Neural cell (in vitro differentiated cells): ENCODE data around the gene KRT7. TPM values are rescaled to one million over a fixed set of nuclear protein-coding genes. Genes with fewer than 3 reads are reported as not detected.

ENCODE experiments used
- H2AFZ ChIP-seq: fragments of 200-600, 300-800 bp; sonication (generic), shearing (Covaris generic); 2 replicates; pipeline ENCODE4 v1.6.0; 2014; ENCODE audit warnings: low read depth, mild to moderate bottlenecking, antibody characterized with exemption, low read length, moderate library complexity
- H3F3A ChIP-seq: fragments of 200-600 bp; shearing (Covaris generic); 2 replicates; pipeline ENCODE4 v1.6.1; 2016; ENCODE audit warnings: mild to moderate bottlenecking, moderate library complexity, mixed read lengths, antibody characterized with exemption, low read length; ENCODE audit not compliant: insufficient read depth, poor library complexity, severe bottlenecking
- H3K27ac ChIP-seq: fragments of 200-600, 300-800 bp; sonication (generic), shearing (Covaris generic); 2 replicates; pipeline ENCODE4 v1.5.1; 2014; ENCODE audit warnings: mild to moderate bottlenecking, low read length, moderate library complexity
- H3K27me3 ChIP-seq: fragments of 300-800, 200-600 bp; sonication (generic), shearing (Covaris generic); 2 replicates; pipeline ENCODE4 v1.6.0; 2014; ENCODE audit warnings: mild to moderate bottlenecking, low read depth, low read length, moderate library complexity; ENCODE audit not compliant: insufficient read depth
- H3K36me3 ChIP-seq: fragments of 300-800, 200-600 bp; sonication (generic), shearing (Covaris generic); 2 replicates; pipeline ENCODE4 v1.5.1; 2014; ENCODE audit warnings: mild to moderate bottlenecking, antibody characterized with exemption, low read length, moderate library complexity; ENCODE audit not compliant: insufficient read depth
- H3K4me2 ChIP-seq: fragments of 300-800, 200-600 bp; sonication (generic), shearing (Covaris generic); 2 replicates; pipeline ENCODE4 v1.6.0; 2014; ENCODE audit warnings: mild to moderate bottlenecking, low read length
- H3K4me3 ChIP-seq: fragments of 300-800, 200-600 bp; sonication (generic), shearing (Covaris generic); 2 replicates; pipeline ENCODE4 v1.5.1; 2014; ENCODE audit warnings: mild to moderate bottlenecking, low read length, moderate library complexity
- H3K79me2 ChIP-seq: fragments of 200-600 bp; shearing (Covaris generic); replicated peaks from 2 replicates; pipeline ENCODE4 v1.6.0; 2014; ENCODE audit warnings: mild to moderate bottlenecking, low read length, moderate library complexity; ENCODE audit not compliant: insufficient read depth
- H3K9ac ChIP-seq: fragments of 300-800, 200-600 bp; sonication (generic), shearing (Covaris generic); 2 replicates; pipeline ENCODE4 v1.6.1; 2016; ENCODE audit warnings: mild to moderate bottlenecking, low read length, mixed read lengths
- H3K9me2 ChIP-seq: fragments of 200-600 bp; shearing (Covaris generic); 2 replicates; pipeline ENCODE4 v1.6.1; 2016; ENCODE audit warnings: mild to moderate bottlenecking, low read length, mixed read lengths; ENCODE audit not compliant: insufficient read depth
- H3K9me3 ChIP-seq: fragments of 200-600, 300-800 bp; sonication (generic), shearing (Covaris generic); 2 replicates; pipeline ENCODE4 v1.6.1; 2016; ENCODE audit warnings: mild to moderate bottlenecking, mixed run types, low read length, moderate library complexity, mixed read lengths
- H4K20me1 ChIP-seq: fragments of 200-600 bp; shearing (Covaris generic); 2 replicates; pipeline ENCODE4 v1.6.1; 2016; ENCODE audit warnings: mild to moderate bottlenecking, mixed run types; ENCODE audit not compliant: insufficient read depth
- EP300 ChIP-seq: fragments of 450-650 bp; conservative IDR thresholded peaks from 2 replicates; pipeline ENCODE4 v1.6.1; 2014; ENCODE audit warnings: antibody characterized with exemption, mild to moderate bottlenecking, moderate library complexity; ENCODE audit not compliant: poor library complexity, severe bottlenecking
- EZH2 ChIP-seq: fragments of 200-600, 300-800 bp; shearing (Covaris generic), sonication (generic); IDR thresholded peaks from 2 replicates; pipeline ENCODE4 v1.6.1; 2014; ENCODE audit warnings: antibody characterized with exemption, low read length, borderline replicate concordance, mild to moderate bottlenecking; ENCODE audit not compliant: insufficient read depth, poor library complexity, severe bottlenecking
- MXI1 ChIP-seq: fragments of 450-650 bp; conservative IDR thresholded peaks from 2 replicates; pipeline ENCODE4 v1.6.1; 2014; ENCODE audit warnings: antibody characterized with exemption, mild to moderate bottlenecking; ENCODE audit not compliant: poor library complexity, severe bottlenecking
- POLR2AphosphoS5 ChIP-seq: IDR thresholded peaks from 2 replicates; pipeline ENCODE4 v1.6.1; 2012
- RAD21 ChIP-seq: fragments of 450-650 bp; conservative IDR thresholded peaks from 2 replicates; pipeline ENCODE4 v1.6.1; 2014; ENCODE audit warnings: antibody characterized with exemption, mild to moderate bottlenecking, moderate library complexity
- SMC3 ChIP-seq: fragments of 450-650 bp; conservative IDR thresholded peaks from 2 replicates; pipeline ENCODE4 v1.6.1; 2014; ENCODE audit warnings: antibody characterized with exemption, mild to moderate bottlenecking, moderate library complexity; ENCODE audit not compliant: poor library complexity
- TAF1 ChIP-seq: IDR thresholded peaks from 2 replicates; pipeline ENCODE4 v1.6.1; 2012; ENCODE audit warnings: low read depth
- polyA plus RNA-seq: library from polyadenylated mRNA; depleted of rRNA; stranded (reverse); fragments of >200 nt; gene quantifications from 2 replicates; pipeline ENCODE4 v1.2.3, GENCODE V29; 2014
- TF ChIP-seq, protein P1 (sequence below): IDR thresholded peaks from 2 replicates; pipeline ENCODE4 v1.6.1; 2012; ENCODE audit warnings: borderline replicate concordance
- TF ChIP-seq, protein P2 (sequence below): fragments of 450-650 bp; IDR thresholded peaks from 2 replicates; pipeline ENCODE4 v1.5.1; 2014; ENCODE audit warnings: antibody characterized with exemption, mild to moderate bottlenecking, moderate library complexity; ENCODE audit not compliant: poor library complexity, severe bottlenecking

Gene KRT7
- polyA plus RNA-seq, 1 donor from 2014 or later, result not detected

DNA sequence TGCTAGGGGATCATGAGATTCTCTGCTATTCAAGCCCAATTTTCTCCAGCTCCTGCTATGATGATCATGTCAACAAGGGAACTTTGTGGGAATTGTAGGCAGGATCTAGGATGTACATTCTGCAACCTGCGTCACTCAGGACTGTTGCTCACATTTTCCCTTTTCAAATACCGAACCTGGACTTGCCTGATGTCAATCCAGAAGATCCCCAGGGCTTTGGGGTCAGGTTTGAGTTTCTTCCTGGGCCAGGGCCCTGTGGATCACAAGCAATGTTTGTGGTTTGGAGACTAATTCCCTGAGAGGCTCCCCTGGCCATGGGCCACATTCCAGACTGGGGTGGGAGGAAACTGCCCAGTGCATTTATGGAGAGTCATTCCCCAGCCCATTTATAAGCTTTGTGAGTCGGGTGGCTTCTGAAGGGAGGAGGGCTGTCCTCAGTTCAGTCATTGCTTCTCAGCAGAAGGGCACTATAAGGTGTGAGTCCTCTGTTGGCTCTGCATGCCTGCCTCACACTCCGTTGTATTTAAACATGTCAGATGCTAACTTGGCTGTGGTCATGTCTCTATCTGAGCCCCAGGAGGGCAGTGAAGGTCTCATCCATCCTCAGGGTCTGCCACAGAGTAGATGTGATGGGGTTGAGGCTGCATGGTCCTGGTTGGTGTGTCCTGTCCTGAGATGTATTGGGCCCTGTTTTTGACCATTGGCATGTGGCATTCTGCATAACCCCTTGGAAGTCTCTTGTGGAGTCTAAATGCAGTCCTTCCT, 47.9 kb downstream of the KRT7 start:
- H3K4me2 ChIP-seq, result no peak overlapping the region
- H3K9ac ChIP-seq, result no peak overlapping the region
- TF ChIP-seq TAF1 (no peak), EZH2 (no peak), EP300 (no peak), MXI1 (no peak), RAD21 (no peak), SMC3 (no peak), POLR2AphosphoS5 (no peak)
- TF ChIP-seq, protein P1, sequence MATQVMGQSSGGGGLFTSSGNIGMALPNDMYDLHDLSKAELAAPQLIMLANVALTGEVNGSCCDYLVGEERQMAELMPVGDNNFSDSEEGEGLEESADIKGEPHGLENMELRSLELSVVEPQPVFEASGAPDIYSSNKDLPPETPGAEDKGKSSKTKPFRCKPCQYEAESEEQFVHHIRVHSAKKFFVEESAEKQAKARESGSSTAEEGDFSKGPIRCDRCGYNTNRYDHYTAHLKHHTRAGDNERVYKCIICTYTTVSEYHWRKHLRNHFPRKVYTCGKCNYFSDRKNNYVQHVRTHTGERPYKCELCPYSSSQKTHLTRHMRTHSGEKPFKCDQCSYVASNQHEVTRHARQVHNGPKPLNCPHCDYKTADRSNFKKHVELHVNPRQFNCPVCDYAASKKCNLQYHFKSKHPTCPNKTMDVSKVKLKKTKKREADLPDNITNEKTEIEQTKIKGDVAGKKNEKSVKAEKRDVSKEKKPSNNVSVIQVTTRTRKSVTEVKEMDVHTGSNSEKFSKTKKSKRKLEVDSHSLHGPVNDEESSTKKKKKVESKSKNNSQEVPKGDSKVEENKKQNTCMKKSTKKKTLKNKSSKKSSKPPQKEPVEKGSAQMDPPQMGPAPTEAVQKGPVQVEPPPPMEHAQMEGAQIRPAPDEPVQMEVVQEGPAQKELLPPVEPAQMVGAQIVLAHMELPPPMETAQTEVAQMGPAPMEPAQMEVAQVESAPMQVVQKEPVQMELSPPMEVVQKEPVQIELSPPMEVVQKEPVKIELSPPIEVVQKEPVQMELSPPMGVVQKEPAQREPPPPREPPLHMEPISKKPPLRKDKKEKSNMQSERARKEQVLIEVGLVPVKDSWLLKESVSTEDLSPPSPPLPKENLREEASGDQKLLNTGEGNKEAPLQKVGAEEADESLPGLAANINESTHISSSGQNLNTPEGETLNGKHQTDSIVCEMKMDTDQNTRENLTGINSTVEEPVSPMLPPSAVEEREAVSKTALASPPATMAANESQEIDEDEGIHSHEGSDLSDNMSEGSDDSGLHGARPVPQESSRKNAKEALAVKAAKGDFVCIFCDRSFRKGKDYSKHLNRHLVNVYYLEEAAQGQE, result no peak
- TF ChIP-seq, protein P2, sequence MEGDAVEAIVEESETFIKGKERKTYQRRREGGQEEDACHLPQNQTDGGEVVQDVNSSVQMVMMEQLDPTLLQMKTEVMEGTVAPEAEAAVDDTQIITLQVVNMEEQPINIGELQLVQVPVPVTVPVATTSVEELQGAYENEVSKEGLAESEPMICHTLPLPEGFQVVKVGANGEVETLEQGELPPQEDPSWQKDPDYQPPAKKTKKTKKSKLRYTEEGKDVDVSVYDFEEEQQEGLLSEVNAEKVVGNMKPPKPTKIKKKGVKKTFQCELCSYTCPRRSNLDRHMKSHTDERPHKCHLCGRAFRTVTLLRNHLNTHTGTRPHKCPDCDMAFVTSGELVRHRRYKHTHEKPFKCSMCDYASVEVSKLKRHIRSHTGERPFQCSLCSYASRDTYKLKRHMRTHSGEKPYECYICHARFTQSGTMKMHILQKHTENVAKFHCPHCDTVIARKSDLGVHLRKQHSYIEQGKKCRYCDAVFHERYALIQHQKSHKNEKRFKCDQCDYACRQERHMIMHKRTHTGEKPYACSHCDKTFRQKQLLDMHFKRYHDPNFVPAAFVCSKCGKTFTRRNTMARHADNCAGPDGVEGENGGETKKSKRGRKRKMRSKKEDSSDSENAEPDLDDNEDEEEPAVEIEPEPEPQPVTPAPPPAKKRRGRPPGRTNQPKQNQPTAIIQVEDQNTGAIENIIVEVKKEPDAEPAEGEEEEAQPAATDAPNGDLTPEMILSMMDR, result no peak
- H3K9me2 ChIP-seq, result no peaks in the 10 kb centered on the region
- H3K27ac ChIP-seq, result no peak overlapping the region
- H3K36me3 ChIP-seq, result no peaks in the 10 kb centered on the region
- no peaks in the 10 kb centered on the region for H3F3A ChIP-seq
- no peak overlapping the region for H2AFZ ChIP-seq
- no peak overlapping the region for H3K4me3 ChIP-seq
- H3K9me3 ChIP-seq, result no peaks in the 10 kb centered on the region
- H4K20me1 ChIP-seq, result no peaks in the 10 kb centered on the region
- H3K27me3 ChIP-seq, result no peaks in the 10 kb centered on the region
- H3K79me2 ChIP-seq, result no peaks in the 10 kb centered on the region

DNA sequence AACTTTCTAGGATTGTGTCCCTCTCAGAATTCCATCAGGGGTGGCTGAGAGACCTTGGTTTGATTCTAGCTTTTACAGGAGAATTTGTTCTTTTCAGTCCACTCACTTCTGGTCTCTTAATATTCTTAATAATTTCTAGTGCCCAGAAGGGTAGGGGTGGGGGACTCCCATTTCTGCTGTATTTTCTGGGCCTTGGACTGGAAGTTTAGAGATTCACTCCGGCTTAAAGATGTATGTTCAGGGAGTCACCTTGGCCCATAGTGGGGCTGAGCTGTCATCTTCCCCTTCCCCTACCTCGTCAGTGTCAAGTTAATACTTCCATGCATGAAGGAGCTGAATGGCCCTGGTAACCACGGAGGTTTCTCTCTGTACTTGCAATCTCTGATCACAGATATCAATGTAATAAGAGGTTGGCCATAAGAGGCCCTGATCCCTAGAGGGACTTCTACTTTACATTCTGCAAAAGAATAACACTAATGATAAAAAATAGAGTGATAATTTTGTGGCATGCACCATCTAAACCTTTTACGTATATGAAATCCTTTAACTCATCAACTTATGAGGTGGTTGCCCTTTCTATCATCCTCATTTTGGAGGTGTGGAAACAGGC, 51.6 kb downstream of the KRT7 start:
- Histone ChIP-seq H3K4me2 (no peak overlapping the region), H3K9ac (no peak overlapping the region), H3K4me3 (no peak overlapping the region), H3K27me3 (no peaks in the 10 kb centered on the region), H3F3A (no peaks in the 10 kb centered on the region), H3K9me3 (no peaks in the 10 kb centered on the region), H4K20me1 (no peaks in the 10 kb centered on the region), H3K36me3 (no peaks in the 10 kb centered on the region), H3K27ac (no peak overlapping the region), H3K79me2 (no peaks in the 10 kb centered on the region), H3K9me2 (no peaks in the 10 kb centered on the region), H2AFZ (no peak overlapping the region)
- TF ChIP-seq, protein P2, result no peak
- no peak for TF ChIP-seq TAF1
- no peak for TF ChIP-seq EP300
- no peak for TF ChIP-seq MXI1
- TF ChIP-seq SMC3, result no peak
- no peak for TF ChIP-seq POLR2AphosphoS5
- TF ChIP-seq EZH2, result no peak
- TF ChIP-seq, protein P1, result no peak
